Testis (tissue), 3 donors: ENCODE data around the gene NR1I2. TPM values are rescaled to one million over a fixed set of nuclear protein-coding genes. Genes with fewer than 3 reads are reported as not detected.

Experiments used
- DNase-seq: peaks from one replicate; pipeline ENCODE4 v3.0.0-alpha.2; 2019
- H3K27ac ChIP-seq, 2 donors: fragments of 200-600 bp; sonication (generic); one replicate each; pipeline ENCODE4 v1.5.1; 2019
- H3K27me3 ChIP-seq: fragments of 200-600 bp; sonication (generic); one replicate; pipeline ENCODE4 v1.5.1; 2019
- H3K36me3 ChIP-seq: fragments of 200-600 bp; sonication (generic); one replicate; pipeline ENCODE4 v1.5.1; 2017; ENCODE audit warnings: low read depth; ENCODE audit errors: missing control alignments
- H3K4me1 ChIP-seq: fragments of 200-600 bp; sonication (generic); one replicate; pipeline ENCODE4 v1.5.1; 2019
- H3K4me3 ChIP-seq, 2 donors: fragments of 200-600 bp; sonication (generic); one replicate each; pipeline ENCODE4 v1.5.1; 2017 to 2019
- H3K9me3 ChIP-seq: fragments of 200-600 bp; sonication (generic); one replicate; pipeline ENCODE4 v1.5.1; 2017
- CTCF ChIP-seq, 3 experiments: fragments of 450-650 bp in 2 of 3; fragments of 200-600 bp in 1 of 3; sonication (generic) in 1 of 3; IDR thresholded peaks; one replicate each; pipeline ENCODE4 v1.5.1; 2016 to 2019; ENCODE audit warnings: antibody characterized with exemption in 3 of 3, mild to moderate bottlenecking in 2 of 3, moderate library complexity in 1 of 3
- POLR2A ChIP-seq: fragments of 450-650 bp; IDR thresholded peaks from one replicate; pipeline ENCODE4 v1.6.1; 2017; ENCODE audit warnings: antibody characterized with exemption, mild to moderate bottlenecking, moderate library complexity
- WGBS, 2 donors: methylation state at CpG; one replicate each; pipeline ENCODE4 v1.1.5; 2018; 5-methylcytosine and 5-hydroxymethylcytosine counted together
- intact Hi-C: fragments of 100-400 bp; cut with DNase I; formaldehyde crosslinking; loops from one replicate; pipeline ENCODE4 v1.15.1; 2023; ENCODE audit warnings: low total_unique reads
- polyA plus RNA-seq: library from polyadenylated mRNA; stranded (reverse); fragments of 350-450 nt; fragmentation: Illumina TruSeq; extraction: RNeasy Lipid Tissue Mini Kit (QIAGEN cat#74804); gene quantifications from one replicate; pipeline ENCODE4 v1.2.3, GENCODE V29; 2014; ENCODE audit warnings: low read depth, low replicate concordance; ENCODE audit not compliant: insufficient read depth
- total RNA-seq, 2 donors: library from RNA; depleted of rRNA; stranded (reverse); fragments of >200 nt; gene quantifications; one replicate each; pipeline ENCODE4 v1.2.3, GENCODE V29; 2016

NR1I2 gene
- total and polyA plus RNA-seq, 3 donors from 2014 or later, result 0.47 to 0.74 (median 0.57) TPM

DNA sequence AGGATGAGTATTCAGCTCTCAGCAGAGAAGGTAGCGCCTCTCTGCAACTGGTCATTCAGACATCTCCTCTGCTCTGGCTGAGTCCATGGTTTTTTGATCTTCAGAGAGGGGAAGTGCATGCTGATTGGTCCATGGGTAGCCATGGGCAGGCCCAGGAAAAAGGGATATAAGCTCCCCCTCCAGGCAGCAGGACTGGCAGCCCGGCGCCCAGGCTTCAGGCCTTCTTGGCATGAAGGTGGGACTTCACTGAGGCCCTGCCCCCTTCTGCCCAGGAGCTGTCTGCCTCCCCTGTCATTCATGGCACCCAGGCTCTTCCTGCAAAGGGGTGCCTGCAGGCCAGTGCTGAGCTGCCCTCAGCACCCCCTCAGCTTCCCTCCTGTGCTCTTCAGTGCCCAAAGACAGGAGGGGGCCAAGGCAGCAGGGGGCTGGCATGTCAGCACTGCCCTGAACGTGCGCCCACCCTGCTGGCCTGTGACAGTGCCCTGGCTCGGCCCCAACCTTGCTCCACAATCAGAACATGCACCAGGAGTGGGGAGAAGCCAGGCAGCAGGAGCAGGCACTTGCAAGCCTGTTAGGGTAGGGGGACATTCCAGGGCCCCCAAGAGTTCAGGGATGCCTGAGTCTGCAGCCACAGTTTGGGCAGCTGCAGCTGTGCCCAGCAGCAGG is 13.8 kb upstream of the NR1I2 start:
- Histone ChIP-seq H3K27ac (no peak overlapping the region), H3K27me3 (no peaks in the 10 kb centered on the region), H3K36me3 (no peaks in the 10 kb centered on the region), H3K9me3 (no peaks in the 10 kb centered on the region), H3K4me3 (no peak overlapping the region), H3K4me1 (no peaks in the 10 kb centered on the region)
- TF ChIP-seq CTCF (IDR thresholded peaks at IDR 0.05) (no peak), POLR2A (no peak)
- WGBS, 2 donors, result 88 to 91% methylated on average over 4 to 6 of the region's 6 CpGs
- intact Hi-C loops, result no loop called here
- no peak for DNase-seq

- Histone ChIP-seq H3K27ac (no peak overlapping the region), H3K4me3 (no peak overlapping the region), H3K36me3 (no peaks in the 10 kb centered on the region), H3K9me3 (no peaks in the 10 kb centered on the region), H3K27me3 (no peaks in the 10 kb centered on the region), H3K4me1 (no peaks in the 10 kb centered on the region)
- WGBS, 2 donors, result 82 to 90% methylated on average over 5 to 9 of the region's 9 CpGs
- no peak for TF ChIP-seq POLR2A
- no peak for TF ChIP-seq CTCF (IDR thresholded peaks at IDR 0.05)
- DNase-seq, result no peak
- intact Hi-C loops, result no loop called here
These were observed 13.1 kb upstream of the NR1I2 start for GRCh38 chr3:119768668-119769393.

- Histone ChIP-seq H3K36me3 (no peaks in the 10 kb centered on the region), H3K27ac (no peak overlapping the region), H3K4me1 (no peaks in the 10 kb centered on the region), H3K9me3 (no peaks in the 10 kb centered on the region), H3K4me3 (no peak overlapping the region), H3K27me3 (no peaks in the 10 kb centered on the region)
- no peak for TF ChIP-seq CTCF (IDR thresholded peaks at IDR 0.05)
- TF ChIP-seq POLR2A, result no peak
- 74 to 80% methylated on average over 8 of the region's 8 CpGs for WGBS, 2 donors
- DNase-seq, result no peak
- intact Hi-C loops, result no loop called here
These were observed 12.3 kb upstream of the NR1I2 start for GRCh38 chr3:119769394-119770149.

GRCh38 chr3:119774444-119774843 is 7.5 kb upstream of the NR1I2 start:
- H3K9me3 ChIP-seq, result no peaks in the 10 kb centered on the region
- no peak for DNase-seq
- intact Hi-C loops, result no loop called here
- TF ChIP-seq CTCF (IDR thresholded peaks at IDR 0.05), result no peak
- no peak for TF ChIP-seq POLR2A
- H3K4me1 ChIP-seq, result no peaks in the 10 kb centered on the region
- no peaks in the 10 kb centered on the region for H3K36me3 ChIP-seq
- H3K27me3 ChIP-seq, result no peaks in the 10 kb centered on the region
- 31% methylated on average over 2 of the region's 2 CpGs for WGBS, 2 donors
- no peak overlapping the region for H3K27ac ChIP-seq
- no peak overlapping the region for H3K4me3 ChIP-seq
